SK-N-MC (cell line): ENCODE data around the gene EXOG.

ENCODE experiments used
- EZH2 ChIP-seq: fragments of 200-600 bp; sonication (generic); IDR thresholded peaks from one replicate; pipeline ENCODE4 v1.6.1; 2017; ENCODE audit warnings: antibody characterized with exemption
- POLR2AphosphoS5 ChIP-seq: IDR thresholded peaks from 2 replicates; pipeline ENCODE4 v1.6.1; 2012; ENCODE audit warnings: mild to moderate bottlenecking, low read depth, low read length, borderline replicate concordance

GRCh38 chr3:38474928-38475605 lies 21.1 kb upstream of the EXOG start:
- TF ChIP-seq POLR2AphosphoS5 (no peak), EZH2 (no peak)
